ENCODE measurements around the gene SZRD1.
"Not testable (repeated sequence)": the region's sequence is repeated elsewhere in the genome, so short reads cannot be mapped to it uniquely, and the experiment has no call there.

Gene SZRD1

GRCh38 chr1:16366722-16367257 lies at the start of gene SZRD1:
SZRD1 (plus strand) TSS chr1:16367242; CDS start chr1:16367258, 16 bp downstream.
- DNase-seq, result peak; percentile 91

- DNase-seq, result no peak
Measured at GRCh38 chr1:16318555-16318954, 48.5 kb upstream of the SZRD1 start.

- no peak for DNase-seq
Measured at GRCh38 chr1:16321176-16321867, 45.7 kb upstream of the SZRD1 start.

- no peak for DNase-seq
Measured at GRCh38 chr1:16324456-16324890, 42.6 kb upstream of the SZRD1 start.

- no peak for DNase-seq
Measured at GRCh38 chr1:16326833-16327404, 40.1 kb upstream of the SZRD1 start.

- DNase-seq, result no peak
Measured at GRCh38 chr1:16334655-16335340, 32.2 kb upstream of the SZRD1 start.

GRCh38 chr1:16338961-16339360 lies 28.1 kb upstream of the SZRD1 start:
- no peak for DNase-seq

GRCh38 chr1:16340673-16341072 lies 26.4 kb upstream of the SZRD1 start:
- no peak for DNase-seq

- no peak for DNase-seq
Measured at GRCh38 chr1:16342331-16343062, 24.5 kb upstream of the SZRD1 start.

GRCh38 chr1:16343276-16343675 lies 23.8 kb upstream of the SZRD1 start:
- DNase-seq, result not testable (repeated sequence)

GRCh38 chr1:16348414-16349182 lies 18.4 kb upstream of the SZRD1 start:
- DNase-seq, result no peak

- no peak for DNase-seq
Measured at GRCh38 chr1:16349847-16350406, 17.1 kb upstream of the SZRD1 start.

GRCh38 chr1:16351456-16351993 lies 15.5 kb upstream of the SZRD1 start:
- no peak for DNase-seq

- DNase-seq, result peak; percentile 80
Measured at GRCh38 chr1:16351994-16352841, 14.8 kb upstream of the SZRD1 start, which contains the start of gene FBXO42. FBXO42 (minus strand) TSS chr1:16352480; CDS start chr1:16315418, 37,062 bp downstream.

GRCh38 chr1:16352842-16353535 lies 14.1 kb upstream of the SZRD1 start:
- no peak for DNase-seq

GRCh38 chr1:16354619-16355018 lies 12.4 kb upstream of the SZRD1 start:
- DNase-seq, result no peak

GRCh38 chr1:16356867-16357266 lies 10.2 kb upstream of the SZRD1 start:
- DNase-seq, result no peak

- DNase-seq, result not testable (repeated sequence)
Measured at GRCh38 chr1:16365146-16365498, 1.9 kb upstream of the SZRD1 start.

GRCh38 chr1:16367258-16367967 lies 371 bp downstream of the SZRD1 start:
- DNase-seq, result peak; percentile 85
